A549 (cell line): ENCODE measurements around the gene PSMC3IP. TPM values are rescaled to one million over a fixed set of nuclear protein-coding genes. Genes with fewer than 3 reads are reported as not detected.

Experiments used
- ATAC-seq, 2 experiments: fragments of 200-7000 bp in 1 of 2; fragments of >200 bp in 1 of 2; cut with Nextera tagmentation in 1 of 2; cut with Tn5 transposase in 1 of 2; 3 replicates each; pipeline versions ENCODE4 v1.8.0 to v1.9.1; 2018 to 2020; ENCODE audit warnings: mild to moderate bottlenecking in 1 of 2, moderate library complexity in 1 of 2
- CTCF ChIA-PET: fragments of 300-600 bp; sonication (Branson Sonifier 250); formaldehyde crosslinking; extraction: SDS; loops from one replicate; lab custom pipeline; 2021; ENCODE audit warnings: antibody characterized with exemption, inconsistent platforms; lab: Yijun Ruan, JAX
- POLR2A ChIA-PET: fragments of 350-600 bp; formaldehyde crosslinking; extraction: SDS; loops from one replicate; lab custom pipeline; 2021; ENCODE audit warnings: antibody characterized with exemption, inconsistent platforms; lab: Yijun Ruan, JAX
- DNase-seq, 2 experiments: peaks; one replicate each; pipeline versions ENCODE4 v3.0.0 to v3.0.0-alpha.2; 2011 to 2016; ENCODE audit warnings: low read depth in 1 of 2, low spot score in 1 of 2
- FAIRE-seq: peaks from 2 replicates; lab custom pipeline; 2011; peaks lifted over from hg19 to GRCh38; lab: Jason Lieb, UNC
- H3K27ac ChIP-seq, 2 experiments: fragments of >200 bp; sonication (Bioruptor Twin); formaldehyde crosslinking; 3 replicates each; pipeline ENCODE4 v1.5.1; 2016 to 2017
- H3K4me1 ChIP-seq: fragments of >200 bp; sonication (Bioruptor Twin); formaldehyde crosslinking; 3 replicates; pipeline ENCODE4 v1.6.1; 2016
- H3K4me2 ChIP-seq: fragments of >200 bp; sonication (Bioruptor Twin); formaldehyde crosslinking; 3 replicates; pipeline ENCODE4 v1.6.1; 2016
- H3K4me3 ChIP-seq: fragments of >200 bp; sonication (Bioruptor Twin); formaldehyde crosslinking; 3 replicates; pipeline ENCODE4 v1.5.1; 2016
- H3K9me3 ChIP-seq: fragments of >200 bp; sonication (Bioruptor Twin); formaldehyde crosslinking; 3 replicates; pipeline ENCODE4 v1.6.1; 2016
- ATOH8 ChIP-seq: fragments of 250-450 bp; sonication (Bioruptor Pico); IDR thresholded peaks from 2 replicates; pipeline ENCODE4 v1.5.0; 2020; ENCODE audit warnings: low read depth, mild to moderate bottlenecking, moderate library complexity
- BCL3 ChIP-seq: fragments of >200 bp; sonication (Bioruptor Twin); formaldehyde crosslinking; IDR thresholded peaks from 3 replicates; pipeline ENCODE4 v1.6.1; 2016
- BHLHE40 ChIP-seq: IDR thresholded peaks from 2 replicates; pipeline ENCODE4 v1.6.1; 2012; ENCODE audit warnings: low read depth, low read length, inconsistent platforms
- CBX2 ChIP-seq: fragments of 200-600 bp; sonication (generic); IDR thresholded peaks from 2 replicates; pipeline ENCODE4 v1.6.1; 2016; ENCODE audit warnings: low read depth, mild to moderate bottlenecking, borderline replicate concordance
- CEBPB ChIP-seq, 2 experiments: fragments of >200 bp in 1 of 2; sonication (Bioruptor Twin) in 1 of 2; formaldehyde crosslinking in 1 of 2; IDR thresholded peaks; 2 replicates each; pipeline ENCODE4 v1.6.1; 2012 to 2016
- CHD2 ChIP-seq: fragments of 150-350 bp; IDR thresholded peaks from 2 replicates; pipeline ENCODE4 v1.6.1; 2014; ENCODE audit warnings: low read length; ENCODE audit not compliant: partially characterized antibody
- CHD4 ChIP-seq: fragments of 200-600 bp; sonication (generic); IDR thresholded peaks from 2 replicates; pipeline ENCODE4 v1.6.1; 2016; ENCODE audit warnings: antibody characterized with exemption, mild to moderate bottlenecking, borderline replicate concordance
- EHF ChIP-seq: fragments of 250-450 bp; sonication (Bioruptor Pico); IDR thresholded peaks from 2 replicates; pipeline ENCODE4 v1.5.0; 2020; ENCODE audit warnings: mild to moderate bottlenecking
- ESRRA ChIP-seq: fragments of 150-350 bp; IDR thresholded peaks from 2 replicates; pipeline ENCODE4 v1.6.1; 2014; ENCODE audit warnings: mild to moderate bottlenecking, low read length, borderline replicate concordance
- FOSB ChIP-seq: fragments of 250-450 bp; sonication (Bioruptor Pico); IDR thresholded peaks from 2 replicates; pipeline ENCODE4 v1.5.0; 2020; ENCODE audit warnings: mild to moderate bottlenecking, moderate library complexity
- HOXA7 ChIP-seq: fragments of 250-450 bp; sonication (Bioruptor Pico); IDR thresholded peaks from 2 replicates; pipeline ENCODE4 v1.5.0; 2020; ENCODE audit warnings: mild to moderate bottlenecking, moderate library complexity
- HOXB5 ChIP-seq: fragments of 250-450 bp; sonication (Bioruptor Pico); IDR thresholded peaks from 2 replicates; pipeline ENCODE4 v1.5.0; 2020; ENCODE audit warnings: mild to moderate bottlenecking, moderate library complexity
- JUN ChIP-seq, 2 experiments: fragments of >200 bp; sonication (Bioruptor Twin); formaldehyde crosslinking; IDR thresholded peaks; 2 replicates in 1 of 2; 3 replicates in 1 of 2; pipeline ENCODE4 v1.6.1; 2016 to 2017
- KDM5A ChIP-seq: fragments of 200-600 bp; sonication (generic); IDR thresholded peaks from 2 replicates; pipeline ENCODE4 v1.6.1; 2016; ENCODE audit warnings: antibody characterized with exemption, mild to moderate bottlenecking
- MAFK ChIP-seq: fragments of 450-650 bp; IDR thresholded peaks from 2 replicates; pipeline ENCODE4 v1.6.1; 2014; ENCODE audit not compliant: partially characterized antibody
- NR3C1 ChIP-seq: fragments of >200 bp; sonication (Bioruptor Twin); formaldehyde crosslinking; IDR thresholded peaks from 3 replicates; pipeline ENCODE4 v1.6.1; 2017
- PBX3 ChIP-seq: IDR thresholded peaks from 2 replicates; pipeline ENCODE4 v1.6.1; 2012
- PHF8 ChIP-seq: fragments of 200-600 bp; sonication (generic); IDR thresholded peaks from 2 replicates; pipeline ENCODE4 v1.6.1; 2016; ENCODE audit warnings: low read depth, mild to moderate bottlenecking, antibody characterized with exemption, moderate library complexity, borderline replicate concordance
- POLR2A ChIP-seq: IDR thresholded peaks from 2 replicates; pipeline ENCODE4 v1.6.1; 2012; ENCODE audit warnings: mild to moderate bottlenecking, low read length
- RAD21 ChIP-seq, 2 experiments: fragments of >200 bp in 1 of 2; sonication (Bioruptor Twin) in 1 of 2; formaldehyde crosslinking in 1 of 2; IDR thresholded peaks in 1 of 2; conservative IDR thresholded peaks in 1 of 2; 2 replicates in 1 of 2; 3 replicates in 1 of 2; pipeline ENCODE4 v1.6.1; 2012 to 2018; ENCODE audit warnings: inconsistent platforms in 1 of 2
- RARB ChIP-seq: fragments of 250-450 bp; sonication (Bioruptor Pico); IDR thresholded peaks from 2 replicates; pipeline ENCODE4 v1.8.0; 2021; ENCODE audit warnings: mild to moderate bottlenecking, moderate library complexity
- RCOR1 ChIP-seq: fragments of 150-350 bp; IDR thresholded peaks from 2 replicates; pipeline ENCODE4 v1.6.1; 2014; ENCODE audit warnings: antibody characterized with exemption, low read length, low read depth
- RFX5 ChIP-seq: fragments of 450-650 bp; IDR thresholded peaks from 2 replicates; pipeline ENCODE4 v1.7.1; 2014; ENCODE audit warnings: antibody characterized with exemption, mild to moderate bottlenecking, moderate library complexity
- SREBF2 ChIP-seq: fragments of 450-650 bp; IDR thresholded peaks from 2 replicates; pipeline ENCODE4 v1.6.1; 2014; ENCODE audit warnings: mild to moderate bottlenecking, moderate library complexity
- USF2 ChIP-seq: fragments of 450-650 bp; IDR thresholded peaks from 2 replicates; pipeline ENCODE4 v1.6.1; 2014; ENCODE audit warnings: antibody characterized with exemption
- ZFP36 ChIP-seq: fragments of 450-650 bp; IDR thresholded peaks from 2 replicates; pipeline ENCODE4 v1.6.1; 2014; ENCODE audit warnings: borderline replicate concordance; ENCODE audit not compliant: partially characterized antibody
- WGBS: methylation state at CpG from one replicate; pipeline ENCODE4 v1.1.6; 2017; ENCODE audit errors: missing lambda C conversion rate; 5-methylcytosine and 5-hydroxymethylcytosine counted together
- polyA plus RNA-seq, 4 experiments: library from polyadenylated mRNA; depleted of rRNA in 3 of 4; stranded (reverse); fragments of >200 nt; fragmentation: RNase III in 1 of 4; extraction: RNeasy Plus Mini Kit Qiagen cat#74134 plus additional on column Dnase treatment in 1 of 4; gene quantifications; 2 replicates in 3 of 4; 3 replicates in 1 of 4; pipeline ENCODE4 v1.2.3, GENCODE V29; 2011 to 2017

The PSMC3IP gene
- polyA plus RNA-seq, 2 of the 4 experiments (the other 2 are of a cell fraction): 26.1 to 37.9 TPM

GRCh38 chr17:42584880-42585279 is 7.4 kb upstream of the PSMC3IP start:
- Histone ChIP-seq H3K27ac (no peak overlapping the region), H3K4me1 (no peaks in the 10 kb centered on the region), H3K4me2 (no peak overlapping the region), H3K4me3 (no peak overlapping the region), H3K9me3 (no peaks in the 10 kb centered on the region)
- ATAC-seq (no peak), FAIRE-seq (no peak), DNase-seq (no peak)
- POLR2A ChIA-PET: interaction anchor here (0.6 kb wide), 2 partner anchors 25 to 635 kb away, joined by 5 read pairs; partner anchors contain the start of gene TUBG1
- WGBS: 84% methylated on average over 9 of the region's 9 CpGs
- CTCF ChIA-PET: interaction anchor here (0.9 to 15.8 kb wide), 6 partner anchors 6 to 239 kb away, joined by 3 to 394 read pairs (median 13); partner anchors contain the start of genes BECN1, CCR10, PLEKHH3 and PSMC3IP
- TF ChIP-seq BHLHE40 (no peak), EHF (CRISPR knock-in tag) (no peak), FOSB (CRISPR knock-in tag) (no peak), BCL3 (no peak), CBX2 (no peak), RCOR1 (no peak), NR3C1 (no peak), HOXB5 (no peak), CHD4 (no peak), ESRRA (no peak), PBX3 (no peak), MAFK (no peak), ATOH8 (CRISPR knock-in tag) (no peak), JUN (IDR thresholded peaks at IDR 0.05) (no peak), PHF8 (no peak), RAD21 (conservative IDR thresholded peaks at IDR 0.05 in 1 of 2, IDR thresholded peaks at IDR 0.05 in 1 of 2) (no peak), CEBPB (IDR thresholded peaks at IDR 0.05) (no peak), CHD2 (no peak)
- TF ChIP-seq, all 56 proteins: peak for 0

- no peak for FAIRE-seq
- POLR2A ChIA-PET: no interaction called here
These were observed 4.3 kb upstream of the PSMC3IP start for GRCh38 chr17:42581744-42582270.

More at GRCh38 chr17:42581744-42582270, 4.3 kb upstream of the PSMC3IP start:
- peaks cover 8% of the 10 kb centered on the region; the same call in 2 of the 3 replicates for H3K4me1 ChIP-seq
- H3K4me2 ChIP-seq: no peak overlapping the region
- no peak for ATAC-seq
- H3K9me3 ChIP-seq: no peaks in the 10 kb centered on the region
- no peak overlapping the region for H3K4me3 ChIP-seq
- CTCF ChIA-PET: interaction anchor here (0.9 to 15.8 kb wide), 9 partner anchors 16 to 251 kb away, joined by 3 to 394 read pairs (median 4); partner anchors contain the start of genes BECN1, CCR10, COASY and MLX
- 79% methylated on average over 5 of the region's 10 CpGs for WGBS
- TF ChIP-seq HOXA7 (no peak), USF2 (no peak), POLR2A (no peak), ATOH8 (CRISPR knock-in tag) (no peak), EHF (CRISPR knock-in tag) (no peak), RARB (CRISPR knock-in tag) (no peak), RCOR1 (no peak), RFX5 (no peak), KDM5A (no peak), ESRRA (no peak), JUN (IDR thresholded peaks at IDR 0.05) (no peak), SREBF2 (no peak), CBX2 (no peak), ZFP36 (no peak), CEBPB (IDR thresholded peaks at IDR 0.05) (no peak)
- TF ChIP-seq, all 56 proteins: peak for 0
- no peak for DNase-seq
- no peak overlapping the region for H3K27ac ChIP-seq
